ENCODE data around the gene MT1B.

GRCh38 chr16:56631832-56632155 lies 19.9 kb upstream of the MT1B start:
- TF ChIP-seq REST (IDR thresholded peaks at IDR 0.05; ENCODE audit: low read depth) (no peak), POLR2A (IDR thresholded peaks at IDR 0.05; ENCODE audit: borderline replicate concordance, extremely low read depth, insufficient read depth, insufficient read length) (no peak), EZH2phosphoT487 (IDR thresholded peaks at IDR 0.05; ENCODE audit: borderline replicate concordance) (no peak), MAX (IDR thresholded peaks at IDR 0.05) (no peak), SIN3A (IDR thresholded peaks at IDR 0.05; ENCODE audit: low read depth) (no peak), POLR2AphosphoS5 (IDR thresholded peaks at IDR 0.05; ENCODE audit: low read depth, low read length) (no peak), CTCF (IDR thresholded peaks at IDR 0.05 in 2 of 3, conservative IDR thresholded peaks at IDR 0.05 in 1 of 3; ENCODE audit: borderline replicate concordance in 1 of 3, insufficient read depth in 1 of 3, low read depth in 2 of 3, low read length in 2 of 3) (no peak), JUND (IDR thresholded peaks at IDR 0.05) (no peak), EZH2 (IDR thresholded peaks at IDR 0.05) (no peak), ZFX (IDR thresholded peaks at IDR 0.05) (no peak), YY1 (IDR thresholded peaks at IDR 0.05; ENCODE audit: extremely low read depth, insufficient replicate concordance, low read depth, low read length) (no peak), ATF3 (IDR thresholded peaks at IDR 0.05) (no peak)
